Right ventricle myocardium inferior (tissue), 1 donor: ENCODE measurements around the gene HUNK. TPM values are rescaled to one million over a fixed set of nuclear protein-coding genes. Genes with fewer than 3 reads are reported as not detected.
"Not testable (repeated sequence)": the region's sequence is repeated elsewhere in the genome, so short reads cannot be mapped to it uniquely, and the experiment has no call there.

ENCODE experiments used
- ATAC-seq: fragments of 200-7000 bp; cut with Tn5 transposase; one replicate; pipeline ENCODE4 v1.9.1; 2020; ENCODE audit warnings: mild to moderate bottlenecking, moderate library complexity
- DNase-seq: peaks from one replicate; pipeline ENCODE4 v3.0.0; 2021; ENCODE audit errors: missing footprints
- intact Hi-C: fragments of 100-400 bp; cut with DNase I; formaldehyde crosslinking; loops from one replicate; pipeline ENCODE4 v1.11.0; 2022
- total RNA-seq: library from RNA; stranded (reverse); fragmentation: NEBNext Ultra II Directional; extraction: Animal tissue kit (Norgen Biotek cat#: 25700); gene quantifications from one replicate; pipeline ENCODE4 v1.2.1, GENCODE V29; 2021
- donor health status: DM: no; HTN: yes; CAD: no; lungs with severe emphysema.

HUNK gene
- total RNA-seq, 1 donor from 2014 or later: 0.08 TPM

GRCh38 chr21:32015461-32016139 lies 142.8 kb downstream of the HUNK start:
- ATAC-seq: no peak
- no peak for DNase-seq
- intact Hi-C loops: no loop called here

GRCh38 chr21:32018381-32018780 lies 145.6 kb downstream of the HUNK start:
- DNase-seq: no peak
- ATAC-seq: no peak
- intact Hi-C loops: no loop called here

DNA sequence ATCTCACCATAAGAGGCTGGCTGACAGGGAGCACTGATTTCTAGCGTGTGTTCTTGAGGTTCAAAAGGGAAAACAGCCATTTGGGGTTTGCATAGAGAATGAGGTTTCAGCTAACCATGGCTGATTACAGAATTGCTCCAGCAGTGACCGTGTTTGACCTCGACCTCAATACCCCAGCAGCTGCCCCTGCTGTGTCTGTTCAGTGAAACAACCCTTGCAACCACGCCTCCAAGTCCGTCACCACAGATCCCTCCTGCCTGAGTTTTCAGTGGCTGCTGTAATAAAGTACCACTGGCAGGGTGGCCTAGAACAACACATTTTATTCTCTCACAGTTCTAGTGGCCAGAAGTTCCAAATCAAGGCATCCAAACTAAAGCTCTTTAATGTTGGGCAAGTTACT lies 147.7 kb downstream of the HUNK start:
- no peak for ATAC-seq
- no peak for DNase-seq
- intact Hi-C loops: no loop called here

GRCh38 chr21:32021319-32021994 lies 148.6 kb downstream of the HUNK start:
- ATAC-seq: peak; percentile 93
- intact Hi-C loops: no loop called here

GRCh38 chr21:32022146-32022545 lies 149.3 kb downstream of the HUNK start:
- ATAC-seq (no peak), DNase-seq (no peak)
- intact Hi-C loops: no loop called here

More at GRCh38 chr21:32021319-32021994, 148.6 kb downstream of the HUNK start:
- DNase-seq: peak; percentile 86

DNA sequence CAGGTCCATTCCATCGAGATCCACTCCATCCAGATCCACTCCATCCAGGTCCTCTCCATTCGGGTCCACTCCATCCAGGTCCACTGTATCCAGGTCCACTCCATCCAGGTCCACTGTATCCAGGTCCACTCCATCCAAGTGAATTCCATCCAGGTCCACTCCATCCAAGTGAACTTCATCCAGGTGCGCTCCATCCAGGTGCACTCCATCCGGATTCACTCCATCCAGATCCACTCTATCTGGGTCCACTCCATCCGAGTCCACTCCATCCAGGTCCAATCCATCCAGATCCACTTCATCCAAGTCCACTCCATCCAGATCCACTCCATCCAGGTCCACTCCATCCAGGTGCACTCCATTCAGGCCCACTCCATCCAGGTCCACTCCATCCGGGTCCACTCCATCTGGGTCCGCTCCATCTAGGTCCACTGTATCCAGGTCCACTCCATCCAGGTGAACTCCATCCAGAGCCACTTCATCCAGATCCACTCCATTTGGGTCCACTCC lies 157.4 kb downstream of the HUNK start:
- ATAC-seq: no peak
- no peak for DNase-seq
- intact Hi-C loops: no loop called here

- ATAC-seq (no peak), DNase-seq (no peak)
- intact Hi-C loops: no loop called here
Observed at GRCh38 chr21:32034850-32035249, 162.0 kb downstream of the HUNK start.

DNA sequence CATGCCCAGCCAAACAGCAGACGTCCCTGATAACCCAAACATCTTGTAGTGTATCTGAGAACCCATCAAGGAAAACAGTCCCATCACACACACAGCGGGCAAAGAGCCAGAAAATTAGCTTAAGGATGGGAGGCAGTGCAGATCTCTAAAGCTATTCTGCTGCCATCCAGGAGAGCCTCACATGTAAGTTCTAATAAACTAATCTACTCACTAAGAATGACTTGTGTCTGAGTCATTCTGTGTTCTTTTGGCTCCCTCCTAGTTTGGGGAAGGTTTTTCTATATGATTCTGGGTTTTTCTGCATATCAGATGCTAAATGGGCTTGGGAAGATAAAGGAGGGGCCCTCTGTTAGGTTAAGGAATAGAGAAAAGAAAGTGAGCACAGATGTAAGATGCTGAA lies 162.8 kb downstream of the HUNK start:
- no peak for DNase-seq
- no peak for ATAC-seq
- intact Hi-C loops: no loop called here

DNA sequence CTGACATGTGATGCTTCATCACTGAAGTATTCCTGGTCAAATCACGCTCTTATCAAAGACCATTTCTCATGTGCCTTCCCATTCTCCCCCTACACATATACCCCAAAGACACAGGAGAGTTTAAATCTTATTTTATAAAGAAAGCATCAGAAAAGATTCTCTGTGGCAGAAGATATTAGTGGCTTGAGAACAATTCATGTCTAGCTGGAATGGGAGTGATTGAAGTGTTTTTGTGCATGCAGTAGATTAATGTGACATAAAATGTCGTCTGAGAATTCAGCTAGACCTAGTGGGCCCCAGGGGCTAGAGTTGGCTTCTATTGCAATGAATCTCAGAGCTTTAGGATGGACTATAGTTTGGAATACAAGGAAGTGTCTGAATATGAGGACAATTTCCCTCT lies 163.9 kb downstream of the HUNK start:
- intact Hi-C loops: no loop called here
- no peak for DNase-seq

GRCh38 chr21:32038751-32039150 lies 165.9 kb downstream of the HUNK start:
- ATAC-seq, intact Hi-C loops, DNase-seq: not testable (repeated sequence)

More for the DNA sequence above, 163.9 kb downstream of the HUNK start:
- no peak for ATAC-seq

GRCh38 chr21:32043458-32043857 lies 170.6 kb downstream of the HUNK start:
- no peak for ATAC-seq
- intact Hi-C loops: no loop called here
- no peak for DNase-seq

DNA sequence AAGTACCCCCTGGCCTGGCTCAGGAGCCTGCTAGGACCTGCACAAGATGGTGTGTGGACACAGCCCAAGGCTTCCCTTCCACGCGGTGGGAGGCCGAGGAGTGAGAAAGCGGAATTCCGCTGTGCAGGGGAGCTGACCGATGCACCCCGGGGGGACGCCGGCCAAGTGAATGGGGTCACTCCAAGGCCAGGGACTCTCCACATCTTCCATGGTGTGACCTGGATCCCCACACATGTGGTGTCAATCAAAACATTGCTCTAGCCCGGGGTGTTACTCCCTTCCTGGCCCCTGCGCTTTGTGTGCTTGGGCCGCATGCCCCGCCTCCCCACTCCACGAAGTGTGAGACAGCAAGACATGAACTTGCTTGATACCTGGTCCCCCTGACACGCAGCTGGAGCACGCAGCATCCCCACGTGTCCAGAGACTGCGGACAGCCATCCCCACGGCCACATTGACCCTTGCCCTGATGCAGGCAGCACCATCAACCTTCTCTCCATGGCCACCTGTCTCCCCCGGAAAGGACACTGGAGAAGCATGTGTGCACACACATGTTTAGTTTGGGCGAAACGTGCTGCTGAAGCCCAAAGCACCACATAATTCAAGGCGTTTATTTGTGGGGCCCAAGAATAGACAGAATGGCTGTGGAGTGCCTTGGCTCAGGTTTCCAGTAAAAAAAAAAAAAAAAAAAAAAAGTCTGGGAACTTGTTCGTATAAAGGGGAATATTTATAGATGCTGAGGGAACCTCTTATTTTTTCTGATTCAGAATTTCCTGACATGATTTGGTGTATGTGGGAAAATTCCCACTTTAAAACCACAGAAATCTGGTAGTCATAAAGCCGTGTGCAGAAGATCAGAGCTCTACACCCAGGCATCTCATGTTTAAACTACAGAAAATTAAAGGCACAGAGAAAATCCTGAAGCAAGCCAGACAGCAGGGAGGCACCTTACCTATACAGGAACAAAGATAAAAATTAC lies 171.7 kb downstream of the HUNK start:
- intact Hi-C loops: no loop called here
- no peak for ATAC-seq
- DNase-seq: no peak

DNA sequence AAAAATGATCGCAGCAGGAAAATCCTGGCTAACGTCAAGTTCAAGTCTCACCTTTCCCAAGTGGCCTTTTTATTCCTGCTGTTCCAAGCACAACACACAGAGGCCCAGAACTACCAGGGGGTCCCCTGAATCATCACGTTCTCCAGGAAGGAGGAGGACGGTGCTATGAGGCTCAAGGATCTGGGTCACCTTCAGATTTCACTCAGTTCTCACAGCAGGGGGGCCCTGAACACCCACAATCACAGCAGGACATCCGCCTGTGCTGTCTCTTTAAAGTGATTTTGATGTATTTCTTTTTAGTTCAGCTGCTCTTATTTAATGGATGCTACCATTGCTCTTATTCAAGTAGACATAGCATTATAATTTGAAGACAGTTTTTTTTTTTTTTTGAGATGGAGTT lies 173.4 kb downstream of the HUNK start:
- intact Hi-C loops: no loop called here

GRCh38 chr21:32048353-32048752 lies 175.5 kb downstream of the HUNK start:
- ATAC-seq: no peak
- no peak for DNase-seq
- intact Hi-C loops: no loop called here

More for the DNA sequence above, 173.4 kb downstream of the HUNK start:
- ATAC-seq (no peak), DNase-seq (no peak)

Other genes with a start within 250 kb of the HUNK start
- 430 TPM for gene SOD1, start 213.3 kb upstream of the HUNK start, total RNA-seq
- gene SCAF4, start 140.9 kb upstream of the HUNK start, total RNA-seq: 15.9 TPM